HK-2 (cell line): ENCODE measurements around the gene VPS13D.

Experiments used
- DNase-seq: peaks from one replicate; pipeline ENCODE4 v3.0.0-alpha.2; 2018; ENCODE audit not compliant: unreplicated experiment

VPS13D gene

DNA sequence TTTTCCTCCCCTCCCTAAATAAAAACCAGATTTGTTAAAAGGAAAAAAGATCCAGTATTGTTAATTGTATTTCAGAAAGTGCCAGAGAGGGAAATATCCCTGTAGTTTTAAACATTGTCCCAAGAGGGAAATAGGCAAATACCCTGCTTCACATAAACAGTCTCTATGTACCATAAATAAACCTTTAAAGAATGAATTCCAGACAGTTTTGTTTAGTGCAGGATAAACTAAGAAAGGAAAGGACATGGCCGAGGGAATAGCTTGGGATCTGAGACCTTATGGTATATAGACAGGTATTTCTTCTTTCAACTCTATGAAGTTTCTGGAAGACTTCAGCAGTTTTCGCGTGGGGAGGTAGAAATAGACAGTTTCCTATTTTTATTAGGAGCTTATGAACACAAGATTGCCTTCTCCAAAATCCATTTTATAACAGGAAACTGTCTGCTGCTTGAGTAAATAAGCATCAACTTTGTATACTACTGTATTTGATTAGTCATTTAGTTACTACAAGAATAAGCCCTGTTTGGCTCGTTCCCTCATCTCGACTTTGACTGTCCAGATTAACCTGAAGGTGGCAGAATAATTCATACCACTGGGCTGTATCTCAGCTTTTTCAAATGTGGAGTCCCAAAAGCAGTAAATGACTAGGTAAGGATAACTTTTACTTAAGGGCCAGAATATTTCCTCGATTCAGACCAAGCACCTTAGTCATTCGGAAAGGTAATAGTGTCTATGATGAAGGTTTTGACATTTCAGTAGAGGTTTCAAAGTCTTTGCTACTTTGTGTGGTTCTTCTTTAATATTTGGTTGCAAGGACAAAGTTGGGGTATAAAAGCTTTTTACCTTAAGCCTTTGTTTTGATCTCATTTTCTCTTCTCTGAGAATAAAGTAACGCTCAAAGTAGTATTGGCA is 177.5 kb downstream of the VPS13D start:
- no peak for DNase-seq

DNA sequence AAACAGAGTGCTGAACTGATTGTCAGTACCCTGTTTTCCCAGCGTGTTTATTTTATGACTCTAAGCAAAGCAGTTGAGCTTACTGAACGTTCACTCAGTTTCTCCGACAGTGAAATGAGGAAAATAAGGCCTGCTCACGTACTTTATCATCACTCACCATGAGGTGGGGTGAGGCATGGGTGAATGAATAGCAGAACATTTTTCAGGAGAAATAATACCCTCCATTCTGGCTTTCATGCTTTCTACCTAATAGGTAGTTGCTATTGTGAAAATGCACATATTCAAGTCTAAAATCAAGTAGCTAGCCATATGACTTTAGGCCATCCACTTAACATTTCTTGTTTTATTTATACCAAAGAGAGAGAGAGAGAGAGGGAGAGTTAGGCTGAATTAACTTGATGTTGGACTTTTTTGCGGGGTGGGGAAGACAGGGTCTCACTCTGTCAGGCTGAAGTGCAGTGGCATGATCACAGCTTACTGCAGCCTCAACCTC is 178.2 kb downstream of the VPS13D start:
- no peak for DNase-seq

- no peak for DNase-seq
Observed at GRCh38 chr1:12408662-12409061, 178.8 kb downstream of the VPS13D start.

GRCh38 chr1:12409681-12410080 is 179.9 kb downstream of the VPS13D start:
- no peak for DNase-seq

DNA sequence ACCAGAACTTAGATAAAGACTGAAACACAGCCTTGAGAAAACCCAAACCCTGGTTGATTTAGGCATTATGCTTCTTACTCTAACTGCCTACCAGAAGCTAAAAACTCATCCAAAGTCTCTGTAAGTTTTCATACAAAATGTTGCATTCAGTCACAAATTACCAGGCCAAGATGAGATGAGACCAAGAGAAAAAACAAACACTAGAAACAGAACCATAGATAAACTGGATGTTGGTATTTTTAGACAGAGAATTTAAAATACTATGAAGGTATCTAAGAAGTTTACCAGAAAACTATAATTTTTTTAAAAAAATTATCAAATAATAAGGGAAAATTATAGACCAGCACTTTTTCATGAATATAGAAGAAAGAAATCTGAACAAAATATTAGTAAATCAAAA is 180.5 kb downstream of the VPS13D start:
- DNase-seq: no peak

DNA sequence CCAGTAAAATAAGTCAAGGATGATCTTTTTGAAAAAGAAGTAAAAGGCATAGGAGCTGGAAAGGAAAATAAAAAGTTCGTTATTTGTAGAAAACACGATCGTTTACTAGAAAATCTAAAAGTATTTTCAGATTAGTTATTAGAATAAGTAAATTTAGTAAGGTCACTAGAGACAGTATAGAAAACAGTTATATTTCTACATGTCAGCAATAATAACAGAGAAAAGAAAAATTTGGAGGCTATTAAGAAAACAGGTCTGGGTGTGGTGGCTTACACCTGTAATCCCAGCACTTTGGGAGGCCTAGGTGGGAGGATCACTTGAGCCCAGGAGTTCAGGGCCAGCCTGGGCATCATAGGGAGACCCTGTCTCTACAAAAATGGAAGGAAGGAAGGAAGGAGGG is 181.3 kb downstream of the VPS13D start:
- DNase-seq: no peak

DNA sequence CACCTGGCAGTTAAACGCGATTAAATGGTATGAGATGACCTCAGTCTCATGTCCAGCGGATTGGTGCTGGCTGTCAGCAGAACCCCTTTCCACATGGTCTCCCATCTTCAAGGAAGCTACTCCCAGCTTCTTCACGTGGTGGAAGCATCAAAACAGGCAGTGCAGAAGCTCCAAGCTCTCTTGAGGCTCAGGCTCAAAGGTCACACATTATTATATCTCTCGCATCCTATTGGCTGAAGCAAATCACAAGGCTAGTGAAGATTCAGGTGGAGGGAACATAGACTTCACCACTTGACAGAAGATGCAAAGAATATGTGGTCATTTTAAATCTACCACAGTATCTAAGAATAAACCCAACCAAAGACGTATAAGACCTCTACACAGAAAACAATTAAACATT is 181.9 kb downstream of the VPS13D start:
- no peak for DNase-seq

DNA sequence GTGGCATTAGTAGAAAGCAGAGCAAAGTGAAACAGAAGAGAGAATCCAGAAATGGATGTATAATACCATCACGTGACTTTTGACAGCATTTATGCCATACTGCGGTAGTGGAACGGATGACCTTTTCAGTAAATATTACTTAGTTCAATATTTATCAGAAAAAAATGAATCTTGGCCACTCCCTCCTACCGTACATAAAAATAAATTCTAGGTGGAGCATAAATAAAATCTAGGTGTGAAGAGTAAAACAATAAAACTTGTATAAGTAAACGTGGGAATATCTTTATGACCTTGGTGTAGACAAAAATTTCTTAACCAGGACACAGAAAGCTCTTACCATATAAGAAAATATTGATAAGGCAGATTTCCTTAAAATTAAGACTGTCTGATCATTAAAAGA is 182.6 kb downstream of the VPS13D start:
- no peak for DNase-seq

- no peak for DNase-seq
Observed at GRCh38 chr1:12413664-12414410, 184.0 kb downstream of the VPS13D start.

DNA sequence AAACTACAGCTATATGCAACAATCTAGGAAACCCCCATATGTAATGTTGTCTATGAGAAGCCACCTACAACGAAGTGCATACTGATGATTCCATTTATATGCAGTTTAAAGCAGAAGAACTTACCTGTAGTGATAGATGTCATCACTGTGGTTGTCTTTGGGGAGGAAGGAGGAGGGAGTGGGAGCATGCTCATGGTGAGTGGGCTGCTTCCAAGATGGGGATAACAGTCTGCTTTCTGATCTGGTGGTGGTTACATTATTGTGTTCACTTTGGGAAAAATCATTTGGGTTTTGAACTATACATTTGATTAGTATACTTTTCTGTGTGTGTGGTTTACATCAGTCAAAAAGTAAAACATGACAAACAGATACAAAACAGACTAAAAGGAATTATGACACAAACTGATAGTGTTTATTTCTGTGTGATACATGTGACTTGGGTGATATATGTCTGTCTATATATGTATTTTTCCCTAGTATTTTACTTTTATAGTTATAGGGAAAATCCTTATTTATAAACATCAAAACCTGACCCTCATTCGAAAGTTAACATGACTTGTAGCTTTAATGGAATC is 184.7 kb downstream of the VPS13D start:
- no peak for DNase-seq

DNA sequence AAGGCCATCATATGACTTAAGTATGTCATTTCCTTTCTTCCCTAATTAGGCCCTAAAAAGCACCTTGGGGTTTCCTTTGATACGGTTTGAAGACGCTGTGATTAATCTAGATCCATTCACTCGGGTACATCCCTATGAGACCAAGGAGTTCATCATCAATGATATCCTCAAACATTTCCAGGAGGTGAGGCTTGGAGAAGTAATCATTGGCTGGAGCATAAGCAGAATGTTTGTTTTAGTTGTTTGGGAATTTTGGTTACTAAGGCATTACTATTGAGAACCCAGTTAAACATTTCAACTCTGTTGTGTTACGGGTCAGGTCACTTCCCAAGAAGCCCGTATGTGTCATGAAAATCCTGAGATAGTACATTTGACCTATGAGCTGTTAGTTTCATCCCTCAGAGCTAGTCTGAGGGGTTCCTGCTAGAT is 185.2 kb downstream of the VPS13D start:
- DNase-seq: no peak

GRCh38 chr1:12416101-12416500 is 186.3 kb downstream of the VPS13D start:
- no peak for DNase-seq

DNA sequence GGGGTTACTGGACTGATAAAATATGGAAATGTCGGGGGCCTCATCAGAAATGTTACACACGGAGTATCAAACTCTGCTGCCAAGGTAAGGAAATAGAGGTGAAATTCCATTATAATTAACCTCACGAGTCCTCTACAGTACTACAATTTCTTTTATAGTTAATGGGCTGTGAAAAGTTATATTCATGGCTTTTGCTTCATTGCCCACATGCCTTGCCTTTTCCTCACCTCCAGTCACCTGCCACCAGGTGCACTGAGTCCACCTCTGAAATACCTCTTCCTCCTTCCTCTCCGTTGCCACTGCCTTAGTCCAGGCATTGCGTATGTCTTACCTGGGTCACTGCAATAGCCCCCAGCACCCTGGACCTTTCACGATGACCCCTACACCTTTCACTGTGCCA is 186.9 kb downstream of the VPS13D start:
- no peak for DNase-seq

DNA sequence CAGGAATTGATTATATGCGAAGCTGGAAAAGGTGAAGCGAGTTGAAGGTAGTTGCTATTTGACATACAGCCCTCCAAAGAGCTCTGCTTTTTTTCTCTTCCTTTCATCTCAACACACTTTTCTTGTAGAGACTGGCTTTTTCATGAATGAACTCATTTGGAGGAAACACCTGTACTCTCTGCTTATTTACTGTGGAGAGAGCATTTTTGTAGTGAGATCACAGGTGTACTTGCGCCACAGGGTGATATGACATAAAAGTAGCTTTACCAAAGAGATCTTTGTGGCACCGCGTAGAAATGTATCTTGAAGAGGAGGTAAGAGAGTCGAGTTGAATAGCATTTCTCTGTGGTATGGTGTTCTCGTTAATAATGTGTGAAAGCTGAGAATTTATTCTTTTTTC is 187.6 kb downstream of the VPS13D start:
- DNase-seq: no peak

- DNase-seq: no peak
Observed at GRCh38 chr1:12420171-12420570, 190.3 kb downstream of the VPS13D start.

GRCh38 chr1:12422488-12422887 is 192.7 kb downstream of the VPS13D start:
- no peak for DNase-seq

- DNase-seq: no peak
Observed at GRCh38 chr1:12424087-12424529, 194.3 kb downstream of the VPS13D start.

DNA sequence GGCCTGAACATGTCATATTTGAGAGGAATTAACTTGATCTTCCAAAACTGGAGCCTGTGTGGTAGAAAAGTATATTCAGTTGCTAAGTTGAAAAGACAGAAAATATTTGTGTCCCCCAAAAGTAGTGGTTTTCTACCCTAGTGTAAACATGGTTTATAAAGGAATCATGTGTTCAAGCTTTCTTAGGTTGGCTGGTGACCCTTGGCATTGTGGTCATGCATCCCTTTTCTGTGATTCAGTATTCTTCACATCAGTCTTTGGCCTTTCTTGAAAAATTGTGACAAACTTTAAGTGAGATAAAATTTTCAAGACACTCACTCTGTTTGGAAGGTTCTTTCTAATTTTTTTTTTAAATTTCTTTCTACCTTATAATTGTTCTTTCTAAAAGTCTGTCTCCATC is 195.0 kb downstream of the VPS13D start:
- DNase-seq: no peak

GRCh38 chr1:12426030-12426429 is 196.2 kb downstream of the VPS13D start:
- DNase-seq: no peak

DNA sequence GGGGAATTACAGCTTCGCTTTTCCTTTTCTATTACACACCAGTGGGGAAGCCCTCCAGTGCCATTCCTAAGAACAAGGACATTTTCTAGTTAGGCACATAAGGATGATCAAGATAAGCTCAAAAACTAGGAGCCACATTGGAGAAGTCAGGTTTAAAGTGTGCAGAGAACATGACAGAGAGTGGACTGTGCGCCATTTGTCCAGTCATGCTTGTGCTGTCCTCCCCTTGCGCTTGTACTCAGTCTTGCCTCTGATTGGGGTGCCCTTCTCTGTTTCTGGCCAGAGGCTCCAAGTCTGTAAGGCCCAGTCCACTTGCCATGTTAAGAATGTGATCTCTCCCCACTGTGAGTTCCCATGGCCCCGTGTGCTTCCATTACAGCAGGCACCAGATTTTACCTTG is 198.5 kb downstream of the VPS13D start:
- DNase-seq: no peak

DNA sequence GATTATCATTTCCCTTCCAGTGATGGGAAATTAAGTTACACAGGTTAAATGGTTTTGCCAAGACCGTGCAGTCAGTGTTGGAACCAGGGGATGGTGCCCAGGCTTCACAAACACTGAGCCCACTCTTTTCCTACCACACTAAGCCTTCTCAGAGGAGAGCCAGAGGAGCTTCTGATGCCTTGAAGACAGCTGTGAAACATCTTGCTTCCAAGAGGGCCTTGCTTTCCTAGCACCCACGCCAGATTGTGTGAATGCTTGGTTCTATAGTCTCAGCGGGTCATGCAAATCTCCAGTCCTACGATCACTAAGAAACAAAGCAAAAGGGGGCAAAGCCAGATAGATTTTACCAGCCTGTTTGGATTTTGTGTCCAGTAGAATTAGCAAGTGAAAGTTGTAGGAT is 200.7 kb downstream of the VPS13D start:
- no peak for DNase-seq

- no peak for DNase-seq
Observed at GRCh38 chr1:12432897-12433296, 203.1 kb downstream of the VPS13D start.
